ENCODE measurements around the gene DOHH.

DNA sequence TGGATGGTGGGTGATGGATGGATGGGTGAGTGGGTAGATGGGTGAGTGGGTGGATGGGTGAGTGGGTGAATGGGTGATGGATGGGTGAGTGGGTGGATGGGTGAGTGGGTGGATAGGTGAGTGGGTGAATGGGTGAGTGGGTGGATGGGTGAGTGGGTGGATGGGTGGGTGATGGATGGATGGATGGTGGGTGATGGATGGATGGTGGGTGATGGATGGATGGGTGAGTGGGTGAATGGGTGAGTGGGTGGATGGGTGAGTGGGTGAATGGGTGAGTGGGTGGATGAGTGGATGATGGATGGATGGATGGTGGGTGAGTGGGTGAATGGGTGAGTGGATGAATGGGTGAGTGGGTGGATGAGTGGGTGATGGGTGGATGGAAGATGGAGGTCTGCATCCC is 23.0 kb downstream of the DOHH start:
- TF ChIP-seq, protein P1, sequence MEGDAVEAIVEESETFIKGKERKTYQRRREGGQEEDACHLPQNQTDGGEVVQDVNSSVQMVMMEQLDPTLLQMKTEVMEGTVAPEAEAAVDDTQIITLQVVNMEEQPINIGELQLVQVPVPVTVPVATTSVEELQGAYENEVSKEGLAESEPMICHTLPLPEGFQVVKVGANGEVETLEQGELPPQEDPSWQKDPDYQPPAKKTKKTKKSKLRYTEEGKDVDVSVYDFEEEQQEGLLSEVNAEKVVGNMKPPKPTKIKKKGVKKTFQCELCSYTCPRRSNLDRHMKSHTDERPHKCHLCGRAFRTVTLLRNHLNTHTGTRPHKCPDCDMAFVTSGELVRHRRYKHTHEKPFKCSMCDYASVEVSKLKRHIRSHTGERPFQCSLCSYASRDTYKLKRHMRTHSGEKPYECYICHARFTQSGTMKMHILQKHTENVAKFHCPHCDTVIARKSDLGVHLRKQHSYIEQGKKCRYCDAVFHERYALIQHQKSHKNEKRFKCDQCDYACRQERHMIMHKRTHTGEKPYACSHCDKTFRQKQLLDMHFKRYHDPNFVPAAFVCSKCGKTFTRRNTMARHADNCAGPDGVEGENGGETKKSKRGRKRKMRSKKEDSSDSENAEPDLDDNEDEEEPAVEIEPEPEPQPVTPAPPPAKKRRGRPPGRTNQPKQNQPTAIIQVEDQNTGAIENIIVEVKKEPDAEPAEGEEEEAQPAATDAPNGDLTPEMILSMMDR (IDR thresholded peaks at IDR 0.05) = no peak
- TF ChIP-seq POLR2A (IDR thresholded peaks at IDR 0.05) = no peak
